ENCODE data around the gene CMTM8.

The CMTM8 gene

GRCh38 chr3:32229565-32229964 is 8.9 kb upstream of the CMTM8 start:
- DNase-seq (ENCODE audit: low spot score): no peak

- no peak for DNase-seq (ENCODE audit: low spot score)
These were observed 2.1 kb upstream of the CMTM8 start for GRCh38 chr3:32236377-32236776.

- DNase-seq (ENCODE audit: low spot score): no peak
These were observed 619 bp upstream of the CMTM8 start for GRCh38 chr3:32237670-32238452.

- no peak for DNase-seq (ENCODE audit: low spot score)
These were observed 1.1 kb downstream of the CMTM8 start for GRCh38 chr3:32239307-32240158.

GRCh38 chr3:32240159-32240545 is 1.7 kb downstream of the CMTM8 start:
- no peak for DNase-seq (ENCODE audit: low spot score)

- no peak for DNase-seq (ENCODE audit: low spot score)
These were observed 2.6 kb downstream of the CMTM8 start for GRCh38 chr3:32241100-32241499.

- no peak for DNase-seq (ENCODE audit: low spot score)
These were observed 5.0 kb downstream of the CMTM8 start for GRCh38 chr3:32243519-32243918.

GRCh38 chr3:32245200-32245599 is 6.7 kb downstream of the CMTM8 start:
- DNase-seq (ENCODE audit: low spot score): no peak

- no peak for DNase-seq (ENCODE audit: low spot score)
These were observed 7.7 kb downstream of the CMTM8 start for GRCh38 chr3:32246079-32246675.

- no peak for DNase-seq (ENCODE audit: low spot score)
These were observed 10.8 kb downstream of the CMTM8 start for GRCh38 chr3:32249184-32249782.

GRCh38 chr3:32254268-32254667 is 15.8 kb downstream of the CMTM8 start:
- no peak for DNase-seq (ENCODE audit: low spot score)

GRCh38 chr3:32255345-32255744 is 16.9 kb downstream of the CMTM8 start:
- DNase-seq (ENCODE audit: low spot score): no peak

- DNase-seq (ENCODE audit: low spot score): no peak
These were observed 17.7 kb downstream of the CMTM8 start for GRCh38 chr3:32256206-32256605.

GRCh38 chr3:32257042-32257441 is 18.6 kb downstream of the CMTM8 start:
- no peak for DNase-seq (ENCODE audit: low spot score)

GRCh38 chr3:32257641-32258438 is 19.4 kb downstream of the CMTM8 start:
- DNase-seq (ENCODE audit: low spot score): no peak

GRCh38 chr3:32258869-32259268 is 20.4 kb downstream of the CMTM8 start:
- no peak for DNase-seq (ENCODE audit: low spot score)

- no peak for DNase-seq (ENCODE audit: low spot score)
These were observed 23.1 kb downstream of the CMTM8 start for GRCh38 chr3:32261545-32261944.

- DNase-seq (ENCODE audit: low spot score): no peak
These were observed 23.7 kb downstream of the CMTM8 start for GRCh38 chr3:32262201-32262600.

GRCh38 chr3:32274306-32274705 is 35.8 kb downstream of the CMTM8 start:
- no peak for DNase-seq (ENCODE audit: low spot score)

GRCh38 chr3:32275506-32275905 is 37.0 kb downstream of the CMTM8 start:
- no peak for DNase-seq (ENCODE audit: low spot score)

- no peak for DNase-seq (ENCODE audit: low spot score)
These were observed 37.9 kb downstream of the CMTM8 start for GRCh38 chr3:32276279-32276841.
